Spleen (tissue), 7 donors: ENCODE results near the gene DTNB.

Source experiments
- CTCF ChIP-seq, 11 experiments: fragments of 200-600 bp in 7 of 11; fragments of 450-650 bp in 4 of 11; sonication (generic) in 4 of 11; IDR thresholded peaks in 8 of 11; conservative IDR thresholded peaks in 3 of 11; 1 replicate in 7 of 11; 2 replicates in 4 of 11; pipeline versions ENCODE4 v1.4.0 to v1.8.0; 2016 to 2021; ENCODE audit warnings: antibody characterized with exemption in 11 of 11, inconsistent platforms in 4 of 11, mild to moderate bottlenecking in 1 of 11
- POLR2A ChIP-seq, 3 donors: fragments of 450-650 bp; IDR thresholded peaks; one replicate each; pipeline ENCODE4 v1.5.1; 2017; ENCODE audit warnings: antibody characterized with exemption in 3 of 3, mild to moderate bottlenecking in 1 of 3
- POLR2AphosphoS5 ChIP-seq, 3 donors: sonication (generic); formaldehyde crosslinking; IDR thresholded peaks; one replicate each; pipeline ENCODE4 v1.5.1; 2017; ENCODE audit warnings: antibody characterized with exemption in 3 of 3
- donor health status: DM: no; HTN: no; CAD: no; lungs with moderate emphysema.
- donor health status: DM: no; HTN: no; CAD: no.
- donor health status: DM: no; HTN: no; CAD: no.

- TF ChIP-seq CTCF (IDR thresholded peaks at IDR 0.05 in 8 of 11, conservative IDR thresholded peaks at IDR 0.05 in 3 of 11) (no peak), POLR2A (IDR thresholded peaks at IDR 0.05) (no peak), POLR2AphosphoS5 (IDR thresholded peaks at IDR 0.05) (no peak)
Observed at GRCh38 chr2:25379535-25379934, 293.8 kb downstream of the DTNB start.
